Measurements from ENCODE around the gene ZNF185. TPM values are rescaled to one million over a fixed set of nuclear protein-coding genes. Genes with fewer than 3 reads are reported as not detected.

Gene ZNF185
- total and polyA plus RNA-seq, 10 of the 15 experiments (the other 5 are each of a cell fraction or from before 2014, with no cell fraction given), result 0.23 to 1.3 (median 0.55) TPM

GRCh38 chrX:152886716-152887115 is 11.2 kb upstream of the ZNF185 start:
- Histone ChIP-seq H3K9me3 (replicated peaks; ENCODE audit: control insufficient read depth, insufficient read depth, low read length) (no peaks in the 10 kb centered on the region), H3K4me2 (ENCODE audit: control insufficient read depth, insufficient read depth) (no peak overlapping the region), H3K79me2 (ENCODE audit: control insufficient read depth, insufficient read depth, low read length) (no peaks in the 10 kb centered on the region), H3K27me3 (replicated peaks in 1 of 2; ENCODE audit: control insufficient read depth in 2 of 2, insufficient read depth in 2 of 2, low read length in 1 of 2) (peaks cover 0 to 3% of the 10 kb centered on the region in 2 experiments; a peak in 2 of 4 replicates), H2AFZ (ENCODE audit: control insufficient read depth, low read depth, low read length) (no peak overlapping the region), H3K4me1 (ENCODE audit: control insufficient read depth, insufficient read depth, low read length) (no peaks in the 10 kb centered on the region), H3K27ac (ENCODE audit: control insufficient read depth, insufficient read depth) (no peak overlapping the region), H3K4me3 (no peak overlapping the region), H3K36me3 (ENCODE audit: control insufficient read depth in 2 of 2, insufficient read depth in 2 of 2, low read length in 1 of 2) (no peaks in the 10 kb centered on the region), H3K9ac (ENCODE audit: control insufficient read depth, insufficient read depth, low read length) (no peak overlapping the region), H4K20me1 (ENCODE audit: control insufficient read depth, insufficient read depth) (no peaks in the 10 kb centered on the region)
- SMC1A ChIA-PET (ENCODE audit: uncharacterized antibody, unreplicated experiment), result no interaction called here
- 7% methylated on average over 3 of the region's 3 CpGs for WGBS (ENCODE audit: insufficient coverage, insufficient replicate concordance, low lambda C conversion rate, missing lambda C conversion rate)
- DNase-seq (ENCODE audit: low read depth, low spot score), result no peak
- BruUV-seq (replicated peaks), result no TSS peak
- intact Hi-C loops (cut with micrococcal nuclease; ENCODE audit: unreplicated experiment), result no loop called here
- ATAC-seq, result no peak
- no peak for FAIRE-seq
- in situ Hi-C loops (cut with MboI), result no loop called here
- POLR2A ChIA-PET, result no interaction called here
- TF ChIP-seq ZNF24 (IDR thresholded peaks at IDR 0.05), result no peak
- TF ChIP-seq ZNF622 (IDR thresholded peaks at IDR 0.05), result no peak
- CTCF ChIA-PET, result interaction anchor here (1.2 kb wide), 1 partner anchor 19 kb away, joined by 5 read pairs; no protein-coding TSS in a partner anchor
- RAD21 ChIA-PET (ENCODE audit: unreplicated experiment), result no interaction called here

- SMC1A ChIA-PET (ENCODE audit: uncharacterized antibody, unreplicated experiment), result no interaction called here
- Histone ChIP-seq H3K4me2 (ENCODE audit: control insufficient read depth, insufficient read depth) (no peak overlapping the region), H3K4me3 (no peak overlapping the region), H3K36me3 (ENCODE audit: control insufficient read depth in 2 of 2, insufficient read depth in 2 of 2, low read length in 1 of 2) (no peaks in the 10 kb centered on the region), H3K27ac (ENCODE audit: control insufficient read depth, insufficient read depth) (no peak overlapping the region), H3K27me3 (replicated peaks in 1 of 2; ENCODE audit: control insufficient read depth in 2 of 2, insufficient read depth in 2 of 2, low read length in 1 of 2) (no peaks in the 10 kb centered on the region; a peak in 1 of 4 replicates), H3K79me2 (ENCODE audit: control insufficient read depth, insufficient read depth, low read length) (no peaks in the 10 kb centered on the region), H2AFZ (ENCODE audit: control insufficient read depth, low read depth, low read length) (no peak overlapping the region), H3K9me3 (replicated peaks; ENCODE audit: control insufficient read depth, insufficient read depth, low read length) (no peaks in the 10 kb centered on the region), H3K9ac (ENCODE audit: control insufficient read depth, insufficient read depth, low read length) (no peak overlapping the region), H4K20me1 (ENCODE audit: control insufficient read depth, insufficient read depth) (no peaks in the 10 kb centered on the region), H3K4me1 (ENCODE audit: control insufficient read depth, insufficient read depth, low read length) (no peaks in the 10 kb centered on the region)
- FAIRE-seq (no peak), DNase-seq (ENCODE audit: low read depth, low spot score) (no peak), ATAC-seq (no peak)
- no TSS peak for BruUV-seq (replicated peaks)
- TF ChIP-seq ZNF207 (IDR thresholded peaks at IDR 0.05; ENCODE audit: borderline replicate concordance) (no peak), ZZZ3 (IDR thresholded peaks at IDR 0.05; ENCODE audit: control insufficient read depth, insufficient read length, low read depth) (no peak), E2F8 (IDR thresholded peaks at IDR 0.05; ENCODE audit: low read depth, partially characterized antibody) (no peak), ZNF217 (IDR thresholded peaks at IDR 0.05) (no peak), CBFB (IDR thresholded peaks at IDR 0.05; ENCODE audit: low read depth) (no peak), LARP7 (IDR thresholded peaks at IDR 0.05) (no peak), CEBPB (IDR thresholded peaks at IDR 0.05; ENCODE audit: borderline replicate concordance in 1 of 2, low read depth in 2 of 2, low read length in 2 of 2) (no peak), PKNOX1 (IDR thresholded peaks at IDR 0.05) (no peak), IKZF2 (IDR thresholded peaks at IDR 0.05) (no peak), ZSCAN29 (IDR thresholded peaks at IDR 0.05) (no peak), KDM1A (IDR thresholded peaks at IDR 0.05; ENCODE audit: borderline replicate concordance) (no peak), SIN3A (IDR thresholded peaks at IDR 0.05; ENCODE audit: low read depth, low read length) (no peak), SMARCA5 (IDR thresholded peaks at IDR 0.05) (no peak), SMAD5 (IDR thresholded peaks at IDR 0.05; ENCODE audit: low read depth) (no peak), HDAC2 (IDR thresholded peaks at IDR 0.05) (no peak)
- in situ Hi-C loops (cut with MboI), result no loop called here
- RAD21 ChIA-PET (ENCODE audit: unreplicated experiment), result no interaction called here
- 0% methylated on average over 4 of the region's 4 CpGs for WGBS (ENCODE audit: insufficient coverage, insufficient replicate concordance, low lambda C conversion rate, missing lambda C conversion rate)
- CTCF ChIA-PET, result no interaction called here
- intact Hi-C loops (cut with micrococcal nuclease; ENCODE audit: unreplicated experiment), result no loop called here
- POLR2A ChIA-PET, result no interaction called here
Measured at GRCh38 chrX:152892499-152892898, 5.4 kb upstream of the ZNF185 start.

All from GM12878 (cell line).